Panc1 (cell line): ENCODE measurements around the gene PLCB4.

Experiments used
- POLR2AphosphoS5 ChIP-seq: IDR thresholded peaks from 2 replicates; pipeline ENCODE4 v1.6.1; 2012; ENCODE audit warnings: mild to moderate bottlenecking, low read depth, low read length, moderate library complexity
- SIN3A ChIP-seq: IDR thresholded peaks from 2 replicates; pipeline ENCODE4 v1.6.1; 2012; ENCODE audit warnings: low read depth, mild to moderate bottlenecking, low read length, moderate library complexity, borderline replicate concordance; ENCODE audit not compliant: insufficient read depth
- TF ChIP-seq, protein P1 (sequence below): fragments of 450-650 bp; IDR thresholded peaks from 2 replicates; pipeline ENCODE4 v1.5.1; 2017; ENCODE audit warnings: mild to moderate bottlenecking
- TF ChIP-seq, protein P2 (sequence below), 2 experiments: IDR thresholded peaks; 2 replicates each; pipeline ENCODE4 v1.6.1; 2011 to 2012; ENCODE audit warnings: low read depth in 2 of 2, control low read depth in 1 of 2, low read length in 1 of 2, mild to moderate bottlenecking in 1 of 2, moderate library complexity in 1 of 2; ENCODE audit not compliant: insufficient read depth in 1 of 2

DNA sequence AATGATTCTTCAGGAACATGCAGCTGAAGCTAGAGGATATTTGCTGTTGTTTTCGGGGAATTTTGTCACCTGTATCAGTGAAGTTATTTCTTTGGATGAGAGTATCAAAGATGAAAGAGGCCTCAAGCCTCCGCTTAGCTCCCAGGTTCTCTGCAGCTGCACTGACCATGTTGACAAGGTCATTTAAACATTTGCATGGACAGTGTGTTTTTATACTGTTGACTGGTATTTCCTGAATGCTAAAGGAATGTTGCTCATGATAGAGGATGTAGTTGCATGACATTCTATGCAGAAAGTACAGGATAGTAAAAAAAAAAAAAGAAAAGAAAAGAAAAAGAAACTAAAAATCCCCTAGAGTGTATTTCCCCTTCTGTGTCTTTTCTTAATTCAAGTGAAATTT is 279.9 kb downstream of the PLCB4 start:
- TF ChIP-seq, protein P1, sequence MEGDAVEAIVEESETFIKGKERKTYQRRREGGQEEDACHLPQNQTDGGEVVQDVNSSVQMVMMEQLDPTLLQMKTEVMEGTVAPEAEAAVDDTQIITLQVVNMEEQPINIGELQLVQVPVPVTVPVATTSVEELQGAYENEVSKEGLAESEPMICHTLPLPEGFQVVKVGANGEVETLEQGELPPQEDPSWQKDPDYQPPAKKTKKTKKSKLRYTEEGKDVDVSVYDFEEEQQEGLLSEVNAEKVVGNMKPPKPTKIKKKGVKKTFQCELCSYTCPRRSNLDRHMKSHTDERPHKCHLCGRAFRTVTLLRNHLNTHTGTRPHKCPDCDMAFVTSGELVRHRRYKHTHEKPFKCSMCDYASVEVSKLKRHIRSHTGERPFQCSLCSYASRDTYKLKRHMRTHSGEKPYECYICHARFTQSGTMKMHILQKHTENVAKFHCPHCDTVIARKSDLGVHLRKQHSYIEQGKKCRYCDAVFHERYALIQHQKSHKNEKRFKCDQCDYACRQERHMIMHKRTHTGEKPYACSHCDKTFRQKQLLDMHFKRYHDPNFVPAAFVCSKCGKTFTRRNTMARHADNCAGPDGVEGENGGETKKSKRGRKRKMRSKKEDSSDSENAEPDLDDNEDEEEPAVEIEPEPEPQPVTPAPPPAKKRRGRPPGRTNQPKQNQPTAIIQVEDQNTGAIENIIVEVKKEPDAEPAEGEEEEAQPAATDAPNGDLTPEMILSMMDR, result no peak
- TF ChIP-seq SIN3A (no peak), POLR2AphosphoS5 (no peak)
- TF ChIP-seq, protein P2, sequence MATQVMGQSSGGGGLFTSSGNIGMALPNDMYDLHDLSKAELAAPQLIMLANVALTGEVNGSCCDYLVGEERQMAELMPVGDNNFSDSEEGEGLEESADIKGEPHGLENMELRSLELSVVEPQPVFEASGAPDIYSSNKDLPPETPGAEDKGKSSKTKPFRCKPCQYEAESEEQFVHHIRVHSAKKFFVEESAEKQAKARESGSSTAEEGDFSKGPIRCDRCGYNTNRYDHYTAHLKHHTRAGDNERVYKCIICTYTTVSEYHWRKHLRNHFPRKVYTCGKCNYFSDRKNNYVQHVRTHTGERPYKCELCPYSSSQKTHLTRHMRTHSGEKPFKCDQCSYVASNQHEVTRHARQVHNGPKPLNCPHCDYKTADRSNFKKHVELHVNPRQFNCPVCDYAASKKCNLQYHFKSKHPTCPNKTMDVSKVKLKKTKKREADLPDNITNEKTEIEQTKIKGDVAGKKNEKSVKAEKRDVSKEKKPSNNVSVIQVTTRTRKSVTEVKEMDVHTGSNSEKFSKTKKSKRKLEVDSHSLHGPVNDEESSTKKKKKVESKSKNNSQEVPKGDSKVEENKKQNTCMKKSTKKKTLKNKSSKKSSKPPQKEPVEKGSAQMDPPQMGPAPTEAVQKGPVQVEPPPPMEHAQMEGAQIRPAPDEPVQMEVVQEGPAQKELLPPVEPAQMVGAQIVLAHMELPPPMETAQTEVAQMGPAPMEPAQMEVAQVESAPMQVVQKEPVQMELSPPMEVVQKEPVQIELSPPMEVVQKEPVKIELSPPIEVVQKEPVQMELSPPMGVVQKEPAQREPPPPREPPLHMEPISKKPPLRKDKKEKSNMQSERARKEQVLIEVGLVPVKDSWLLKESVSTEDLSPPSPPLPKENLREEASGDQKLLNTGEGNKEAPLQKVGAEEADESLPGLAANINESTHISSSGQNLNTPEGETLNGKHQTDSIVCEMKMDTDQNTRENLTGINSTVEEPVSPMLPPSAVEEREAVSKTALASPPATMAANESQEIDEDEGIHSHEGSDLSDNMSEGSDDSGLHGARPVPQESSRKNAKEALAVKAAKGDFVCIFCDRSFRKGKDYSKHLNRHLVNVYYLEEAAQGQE (IDR thresholded peaks at IDR 0.05; ENCODE audit: insufficient read depth in 1 of 2, low read depth in 2 of 2, low read length in 1 of 2), result no peak
